GM19239 (cell line): ENCODE measurements around the gene THEMIS.
"Not testable (repeated sequence)": the region's sequence is repeated elsewhere in the genome, so short reads cannot be mapped to it uniquely, and the experiment has no call there.

ENCODE experiments used
- DNase-seq: peaks from one replicate; pipeline ENCODE4 v3.0.0; 2011; ENCODE audit warnings: low spot score; ENCODE audit not compliant: insufficient read length
- FAIRE-seq: peaks from 2 replicates; lab custom pipeline; 2011; peaks lifted over from hg19 to GRCh38; lab: Jason Lieb, UNC

THEMIS gene

DNA sequence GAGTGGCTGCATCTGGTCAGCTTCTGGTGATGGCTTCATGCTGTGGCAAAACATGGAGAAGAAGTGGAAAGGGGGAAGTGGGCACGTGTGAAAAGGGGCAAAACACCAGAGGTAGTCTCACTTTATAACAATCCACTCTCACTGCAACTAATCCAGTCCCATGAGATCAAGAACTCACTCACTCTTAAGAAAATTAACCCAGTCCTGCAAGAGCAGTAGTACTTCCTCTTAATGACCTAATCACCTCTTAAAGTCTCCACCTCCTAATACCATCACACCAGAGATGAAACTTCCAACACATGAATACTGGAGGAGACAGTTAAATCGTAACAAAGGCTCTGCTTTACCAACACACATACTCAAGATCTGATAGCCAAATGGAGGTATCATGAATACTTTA lies 152.6 kb downstream of the THEMIS start:
- no peak for DNase-seq
- no peak for FAIRE-seq

GRCh38 chr6:127738423-127738822 lies 162.4 kb downstream of the THEMIS start:
- no peak for FAIRE-seq
- DNase-seq: no peak

DNA sequence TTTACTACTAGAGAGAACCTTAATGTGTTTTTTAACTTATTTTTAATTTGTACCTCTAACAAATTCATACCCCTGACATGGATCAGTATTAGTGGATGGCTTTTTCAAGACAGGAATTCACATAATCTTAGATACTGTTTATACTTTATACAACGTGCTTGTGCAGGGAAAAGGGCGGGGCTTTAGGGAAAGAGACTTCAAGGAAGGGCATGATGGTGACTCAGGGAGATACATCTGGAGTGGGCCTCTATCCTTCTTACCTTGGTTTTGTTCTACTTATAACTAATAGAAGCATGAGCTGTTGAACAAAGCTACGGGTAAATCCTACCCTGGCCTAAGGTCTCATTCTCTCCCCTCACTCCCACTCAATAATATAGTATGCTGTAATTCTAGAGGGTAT lies 163.1 kb downstream of the THEMIS start:
- FAIRE-seq: no peak
- DNase-seq: no peak

- peak; percentile 89 for FAIRE-seq
- peak; percentile 15 for DNase-seq
Measured at GRCh38 chr6:127737009-127737486, 163.8 kb downstream of the THEMIS start.

GRCh38 chr6:127732927-127733326 lies 167.9 kb downstream of the THEMIS start:
- no peak for DNase-seq
- FAIRE-seq: no peak

GRCh38 chr6:127727260-127727953 lies 173.5 kb downstream of the THEMIS start:
- DNase-seq (no peak), FAIRE-seq (no peak)

DNA sequence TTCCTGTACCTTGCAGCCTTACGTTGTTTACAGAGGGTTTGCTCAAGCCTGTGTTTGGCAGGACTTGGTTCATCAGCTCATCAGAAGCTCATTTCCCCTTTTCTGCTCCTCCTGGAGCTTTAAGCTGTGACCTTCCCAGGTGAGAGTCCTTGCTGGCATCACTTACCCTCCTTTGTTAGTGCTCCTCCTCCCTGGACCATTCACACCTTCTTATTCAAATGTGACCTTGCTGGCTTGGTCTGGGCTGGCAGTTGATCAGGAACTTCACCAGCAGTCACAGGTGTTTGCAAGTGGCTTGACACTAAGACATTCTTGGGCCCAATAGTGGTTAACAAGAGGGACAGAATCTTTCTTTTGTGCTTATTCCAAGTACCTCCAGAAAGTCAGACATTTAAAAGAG lies 175.0 kb downstream of the THEMIS start:
- FAIRE-seq: no peak
- DNase-seq: no peak

DNA sequence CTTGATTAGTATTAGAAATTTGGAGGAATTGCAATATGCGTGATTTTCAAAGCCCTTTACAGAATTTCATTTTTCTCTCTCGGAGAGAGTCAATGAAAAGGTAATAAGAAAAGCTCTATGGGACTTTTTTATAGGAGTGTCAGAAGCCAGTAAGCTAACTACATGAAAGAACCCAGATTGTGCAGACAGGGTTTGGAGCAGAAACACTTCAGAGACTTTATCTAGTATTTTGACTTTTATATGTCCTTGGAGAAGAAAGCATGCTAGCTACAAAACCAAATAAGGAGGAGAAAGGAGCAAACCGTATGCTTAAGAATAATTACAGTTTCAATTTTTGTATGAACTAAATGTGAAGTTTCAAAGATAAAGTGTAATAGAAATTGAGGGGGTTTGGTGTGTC lies 182.2 kb downstream of the THEMIS start:
- FAIRE-seq: peak; percentile 28
- DNase-seq: no peak

DNA sequence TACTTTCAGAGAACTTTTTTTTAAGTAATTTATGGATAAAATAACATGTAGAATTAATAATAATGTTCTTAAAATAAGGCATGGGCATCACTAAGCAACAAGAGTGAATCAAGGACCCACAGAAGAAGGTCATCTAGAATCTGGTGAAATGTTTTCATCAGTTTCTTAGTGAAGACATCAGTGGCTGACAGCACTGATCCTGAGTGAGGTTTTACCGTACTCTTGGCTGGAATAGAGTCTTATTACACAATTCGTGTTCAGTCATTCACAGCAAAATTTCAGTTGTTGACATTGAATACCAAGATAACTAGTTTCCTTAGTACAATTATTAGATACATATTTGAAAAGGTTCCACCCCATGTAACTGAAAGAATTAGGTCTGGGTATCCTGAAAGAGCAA lies 183.5 kb downstream of the THEMIS start:
- no peak for FAIRE-seq

DNA sequence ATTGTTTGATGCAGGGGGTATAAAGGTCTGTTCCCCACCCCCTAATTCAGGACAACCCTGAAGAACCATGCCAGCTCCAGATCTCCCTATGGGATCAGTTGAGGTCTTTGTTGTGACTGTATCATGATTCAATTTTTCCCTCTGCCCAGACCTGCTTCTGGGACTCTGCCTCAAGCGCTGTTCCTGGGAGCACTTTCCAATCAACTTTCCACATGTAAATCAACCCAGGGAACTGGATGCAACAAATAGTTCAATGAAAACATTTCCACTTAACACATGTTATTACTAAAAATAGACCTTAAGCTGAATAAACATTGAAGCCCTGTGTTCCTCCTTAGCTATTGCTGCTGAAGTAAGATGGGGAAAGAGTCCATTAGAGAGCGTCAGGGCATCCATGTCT lies 184.4 kb downstream of the THEMIS start:
- FAIRE-seq (no peak), DNase-seq (no peak)

More for the DNA sequence above, 183.5 kb downstream of the THEMIS start:
- DNase-seq: no peak

GRCh38 chr6:127710668-127711067 lies 190.2 kb downstream of the THEMIS start:
- FAIRE-seq (no peak), DNase-seq (no peak)

- FAIRE-seq: no peak
- DNase-seq: no peak
Measured at GRCh38 chr6:127706216-127706615, 194.6 kb downstream of the THEMIS start.

- FAIRE-seq (no peak), DNase-seq (no peak)
Measured at GRCh38 chr6:127695108-127695507, 205.8 kb downstream of the THEMIS start.

DNA sequence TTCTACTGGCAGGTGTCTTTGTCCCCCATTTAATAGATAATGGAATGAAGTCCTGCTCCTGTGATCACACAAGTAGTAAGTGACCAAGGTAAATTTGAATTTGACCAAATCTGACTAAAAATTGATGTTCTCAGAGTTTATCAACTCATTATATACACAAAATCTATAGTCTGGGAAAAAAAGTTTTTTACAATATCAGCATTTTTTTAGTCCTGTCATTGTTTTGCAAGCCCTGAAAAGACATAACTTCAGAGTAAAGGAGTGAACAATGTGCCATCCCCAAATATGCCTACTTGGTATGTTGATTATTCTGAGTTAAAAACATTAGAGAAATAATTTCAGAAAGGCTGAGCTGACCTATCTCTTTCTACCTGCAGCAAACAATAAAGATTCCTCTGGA lies 209.7 kb downstream of the THEMIS start:
- no peak for DNase-seq
- no peak for FAIRE-seq

GRCh38 chr6:127690588-127690987 lies 210.3 kb downstream of the THEMIS start:
- DNase-seq (no peak), FAIRE-seq (peak; percentile 44)

- no peak for DNase-seq
- FAIRE-seq: no peak
Measured at GRCh38 chr6:127690092-127690491, 210.8 kb downstream of the THEMIS start.

GRCh38 chr6:127687490-127687889 lies 213.4 kb downstream of the THEMIS start:
- DNase-seq, FAIRE-seq: not testable (repeated sequence)

DNA sequence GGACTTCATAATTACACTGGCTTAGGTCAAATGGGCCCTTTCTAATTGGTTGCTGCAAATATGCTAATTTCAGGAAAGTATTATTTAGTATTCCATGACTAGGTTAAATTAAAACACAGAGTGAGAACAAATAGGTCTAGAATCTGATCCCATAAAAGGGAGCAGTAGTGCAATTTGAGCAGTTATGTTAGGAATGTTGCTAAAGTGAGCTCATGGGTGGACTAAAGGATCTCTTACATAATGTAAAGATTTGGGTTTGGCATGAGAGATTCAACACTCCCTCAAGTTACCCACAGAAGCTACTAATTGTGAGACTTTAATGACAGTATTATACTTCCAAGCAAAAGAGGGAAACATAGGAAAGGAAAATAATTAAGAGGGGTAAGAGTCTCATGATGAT lies 214.8 kb downstream of the THEMIS start:
- DNase-seq (no peak), FAIRE-seq (no peak)

- no peak for DNase-seq
- no peak for FAIRE-seq
Measured at GRCh38 chr6:127684501-127684900, 216.4 kb downstream of the THEMIS start.
